GM23338 (cell line): Measurements from ENCODE around the gene C14orf180.

Experiments
- EZH2 ChIP-seq: fragments of 200-600 bp; sonication (generic); IDR thresholded peaks from one replicate; pipeline ENCODE4 v1.8.0; 2017; ENCODE audit warnings: antibody characterized with exemption, mild to moderate bottlenecking, low read depth; ENCODE audit not compliant: unreplicated experiment
- POLR2AphosphoS5 ChIP-seq: IDR thresholded peaks from 2 replicates; pipeline ENCODE4 v1.6.1; 2016; ENCODE audit warnings: antibody characterized with exemption, low read depth
- STAT1 ChIP-seq: IDR thresholded peaks from one replicate; pipeline ENCODE4 v1.6.1; 2016; ENCODE audit warnings: antibody characterized with exemption; ENCODE audit not compliant: unreplicated experiment
- TF ChIP-seq, protein P1 (sequence below), 2 experiments: fragments of 200-600 bp in 1 of 2; sonication (generic) in 1 of 2; conservative IDR thresholded peaks; 2 replicates each; pipeline versions ENCODE4 v1.5.1 to v1.6.1; 2016 to 2017; ENCODE audit warnings: antibody characterized with exemption in 2 of 2, low read depth in 2 of 2, mild to moderate bottlenecking in 2 of 2, moderate library complexity in 1 of 2

DNA sequence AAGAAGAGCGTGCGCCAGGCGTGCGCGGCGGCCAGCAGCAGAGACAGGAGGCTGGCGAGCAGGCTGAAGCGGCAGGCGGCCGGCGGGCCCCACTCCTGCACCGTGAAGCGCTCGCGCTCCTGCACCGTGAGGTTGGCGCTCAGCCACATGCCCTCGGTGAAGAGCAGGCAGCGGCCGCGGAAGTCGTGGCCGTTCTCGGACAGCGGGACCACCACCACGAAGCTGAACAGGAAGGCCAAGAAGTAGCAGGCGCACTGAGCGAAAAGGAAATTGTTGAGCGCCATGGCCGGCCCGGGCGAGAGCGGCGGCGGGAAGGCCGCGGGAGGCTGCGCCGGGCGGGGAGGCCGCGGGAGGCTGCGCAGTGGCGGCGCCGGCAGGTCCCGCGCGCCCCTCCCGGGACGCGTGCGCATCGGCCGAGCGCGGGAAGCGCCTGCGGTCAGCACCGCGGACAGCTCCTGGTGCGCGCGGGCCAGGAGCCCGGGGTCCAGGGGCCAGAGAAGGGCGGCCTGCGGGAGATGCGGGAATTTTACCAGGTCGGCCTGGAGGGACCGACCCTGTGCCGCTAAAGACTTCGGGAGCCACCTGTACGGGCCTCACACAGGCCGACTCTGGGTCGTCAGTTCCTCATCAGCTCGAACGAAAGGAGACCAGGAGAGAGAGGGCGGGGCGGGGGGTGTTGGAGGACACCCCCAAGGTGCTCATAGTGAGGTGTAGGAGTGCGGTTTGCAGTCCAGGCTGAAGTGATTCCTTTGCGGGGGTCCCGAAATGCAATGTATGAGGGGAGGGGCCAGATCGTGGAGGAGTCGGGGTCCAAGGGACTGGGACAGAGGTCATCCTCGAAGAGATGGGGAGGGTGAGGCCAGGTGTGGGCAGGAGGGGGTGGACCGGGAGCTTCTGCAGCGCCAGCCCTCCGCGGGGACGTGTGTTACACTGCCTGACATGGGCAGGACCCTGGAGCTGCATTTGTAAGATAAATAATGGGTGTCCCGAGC lies 25.2 kb downstream of the C14orf180 start, which contains the start of gene TMEM179:
- TF ChIP-seq POLR2AphosphoS5 (no peak), STAT1 (no peak), EZH2 (no peak)
- TF ChIP-seq, protein P1, sequence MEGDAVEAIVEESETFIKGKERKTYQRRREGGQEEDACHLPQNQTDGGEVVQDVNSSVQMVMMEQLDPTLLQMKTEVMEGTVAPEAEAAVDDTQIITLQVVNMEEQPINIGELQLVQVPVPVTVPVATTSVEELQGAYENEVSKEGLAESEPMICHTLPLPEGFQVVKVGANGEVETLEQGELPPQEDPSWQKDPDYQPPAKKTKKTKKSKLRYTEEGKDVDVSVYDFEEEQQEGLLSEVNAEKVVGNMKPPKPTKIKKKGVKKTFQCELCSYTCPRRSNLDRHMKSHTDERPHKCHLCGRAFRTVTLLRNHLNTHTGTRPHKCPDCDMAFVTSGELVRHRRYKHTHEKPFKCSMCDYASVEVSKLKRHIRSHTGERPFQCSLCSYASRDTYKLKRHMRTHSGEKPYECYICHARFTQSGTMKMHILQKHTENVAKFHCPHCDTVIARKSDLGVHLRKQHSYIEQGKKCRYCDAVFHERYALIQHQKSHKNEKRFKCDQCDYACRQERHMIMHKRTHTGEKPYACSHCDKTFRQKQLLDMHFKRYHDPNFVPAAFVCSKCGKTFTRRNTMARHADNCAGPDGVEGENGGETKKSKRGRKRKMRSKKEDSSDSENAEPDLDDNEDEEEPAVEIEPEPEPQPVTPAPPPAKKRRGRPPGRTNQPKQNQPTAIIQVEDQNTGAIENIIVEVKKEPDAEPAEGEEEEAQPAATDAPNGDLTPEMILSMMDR (conservative IDR thresholded peaks at IDR 0.05; ENCODE audit: low read depth in 2 of 2), result no peak
